HG03342 (cell line): ENCODE results near the gene OVAAL.

ENCODE experiments used
- ATAC-seq: cut with Tn5 transposase; IDR thresholded peaks from one replicate; pipeline ENCODE4 v1.9.1; 2021; ENCODE audit warnings: mild to moderate bottlenecking, moderate library complexity; ENCODE audit not compliant: unreplicated experiment

OVAAL gene

GRCh38 chr1:180568184-180568583, 9.4 kb downstream of the OVAAL start:
- no peak for ATAC-seq

GRCh38 chr1:180571060-180571831, 12.5 kb downstream of the OVAAL start:
- no peak for ATAC-seq

- no peak for ATAC-seq
Observed at GRCh38 chr1:180571832-180572636, 13.3 kb downstream of the OVAAL start.

- no peak for ATAC-seq
Observed at GRCh38 chr1:180572760-180573159, 14.0 kb downstream of the OVAAL start.

- no peak for ATAC-seq
Observed at GRCh38 chr1:180574031-180574713, 15.4 kb downstream of the OVAAL start.

GRCh38 chr1:180577361-180577760, 18.6 kb downstream of the OVAAL start:
- no peak for ATAC-seq

GRCh38 chr1:180579961-180580611, 21.3 kb downstream of the OVAAL start:
- ATAC-seq, result no peak

- ATAC-seq, result no peak
Observed at GRCh38 chr1:180581635-180582039, 22.9 kb downstream of the OVAAL start.

- ATAC-seq, result no peak
Observed at GRCh38 chr1:180584869-180585268, 26.1 kb downstream of the OVAAL start.

- ATAC-seq, result no peak
Observed at GRCh38 chr1:180585994-180586359, 27.2 kb downstream of the OVAAL start.

- no peak for ATAC-seq
Observed at GRCh38 chr1:180586671-180587155, 27.9 kb downstream of the OVAAL start.

GRCh38 chr1:180588121-180588520, 29.4 kb downstream of the OVAAL start:
- no peak for ATAC-seq

GRCh38 chr1:180590889-180591288, 32.1 kb downstream of the OVAAL start:
- no peak for ATAC-seq

- no peak for ATAC-seq
Observed at GRCh38 chr1:180593382-180593781, 34.6 kb downstream of the OVAAL start.

- ATAC-seq, result no peak
Observed at GRCh38 chr1:180594723-180595122, 36.0 kb downstream of the OVAAL start.

- no peak for ATAC-seq
Observed at GRCh38 chr1:180595966-180596365, 37.2 kb downstream of the OVAAL start.

GRCh38 chr1:180597520-180597919, 38.8 kb downstream of the OVAAL start:
- ATAC-seq, result no peak

- ATAC-seq, result no peak
Observed at GRCh38 chr1:180598333-180598974, 39.7 kb downstream of the OVAAL start.

- no peak for ATAC-seq
Observed at GRCh38 chr1:180600343-180600742, 41.6 kb downstream of the OVAAL start.

- no peak for ATAC-seq
Observed at GRCh38 chr1:180601512-180601911, 42.7 kb downstream of the OVAAL start.
